ENCODE results near the gene OSGEPL1.

- no peak for TF ChIP-seq POLR2AphosphoS5 (IDR thresholded peaks at IDR 0.05; ENCODE audit: low read depth, low read length)
- no peak for TF ChIP-seq POLR2A (IDR thresholded peaks at IDR 0.05; ENCODE audit: low read depth, low read length)
Observed at GRCh38 chr2:189772212-189772611, 9.6 kb upstream of the OSGEPL1 start.

Data from GM12891 (cell line).